ENCODE measurements around the gene PDE6H.

GRCh38 chr12:14957551-14958168 lies 15.2 kb upstream of the PDE6H start:
- no peak for TF ChIP-seq CTCF (IDR thresholded peaks at IDR 0.05)
- TF ChIP-seq EZH2phosphoT487 (IDR thresholded peaks at IDR 0.05) = no peak

Data from neural progenitor cell (in vitro differentiated cells).